ENCODE data around the gene DNAJC19.

The DNAJC19 gene

DNA sequence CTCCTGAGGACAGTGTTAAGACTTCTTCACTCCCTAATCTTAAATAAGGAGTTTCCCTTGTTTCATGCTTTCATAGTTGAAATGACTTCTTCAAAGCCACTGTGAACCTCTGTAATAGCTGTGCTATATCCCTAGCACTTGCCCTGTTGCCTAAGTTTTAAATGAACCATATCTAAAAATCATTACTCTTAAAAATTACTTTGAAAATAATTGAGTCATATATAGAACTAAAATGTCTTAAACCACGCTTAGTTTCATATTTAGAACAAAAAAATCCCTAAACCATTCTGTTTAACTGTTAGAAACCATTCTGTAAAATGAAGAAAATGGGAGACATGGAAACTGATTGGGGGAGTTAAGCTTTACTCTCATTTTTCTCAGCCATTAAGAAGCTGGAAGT is 29.8 kb downstream of the DNAJC19 start:
- no peak for DNase-seq

DNA sequence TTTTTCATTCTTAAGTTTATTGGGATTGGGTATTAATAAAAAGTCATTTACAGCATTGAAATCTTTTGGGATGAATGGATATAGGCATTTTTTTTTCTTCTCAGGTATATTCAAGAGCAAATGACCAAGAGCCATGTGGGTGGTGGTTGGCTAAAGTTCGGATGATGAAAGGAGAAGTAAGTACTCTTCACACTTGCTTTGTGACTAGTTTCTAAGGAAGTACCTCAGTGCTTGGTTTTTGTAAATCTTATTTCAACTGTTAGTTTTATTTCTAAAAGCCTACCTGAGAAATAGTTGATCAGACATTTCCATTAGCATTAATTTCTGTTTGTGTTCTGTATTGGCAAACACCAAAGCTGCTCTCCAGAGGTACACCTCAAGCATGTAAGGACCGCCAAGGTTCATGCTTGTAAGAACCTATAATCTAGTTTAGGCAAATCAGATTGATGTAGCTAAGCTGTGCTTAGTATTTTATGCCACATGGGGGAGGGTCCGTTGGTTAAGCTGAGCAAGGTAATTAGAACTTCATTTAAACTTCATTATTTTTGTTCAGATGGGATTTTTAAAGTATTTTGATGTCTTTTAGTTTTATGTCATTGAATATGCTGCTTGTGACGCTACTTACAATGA is 41.7 kb downstream of the DNAJC19 start:
- no peak for DNase-seq

DNA sequence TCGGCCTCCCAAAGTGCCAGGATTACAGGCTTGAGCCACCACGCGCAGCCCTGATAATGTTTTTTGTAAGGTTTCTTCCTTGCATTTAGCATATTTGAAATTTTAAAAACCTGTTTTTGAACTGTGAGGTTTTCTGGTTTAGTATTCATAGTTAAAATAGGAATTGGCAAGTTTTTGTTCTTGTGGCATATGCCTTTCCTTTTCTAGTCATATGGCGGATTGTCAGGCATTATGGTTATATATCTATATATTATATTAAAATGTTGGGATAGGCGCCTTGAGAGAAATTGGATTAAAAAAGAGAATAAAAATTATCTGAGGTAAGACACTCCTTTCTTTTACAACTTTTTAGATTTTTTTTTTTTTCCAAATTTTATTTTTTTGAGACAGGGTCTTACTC is 48.7 kb downstream of the DNAJC19 start:
- DNase-seq, result no peak

DNA sequence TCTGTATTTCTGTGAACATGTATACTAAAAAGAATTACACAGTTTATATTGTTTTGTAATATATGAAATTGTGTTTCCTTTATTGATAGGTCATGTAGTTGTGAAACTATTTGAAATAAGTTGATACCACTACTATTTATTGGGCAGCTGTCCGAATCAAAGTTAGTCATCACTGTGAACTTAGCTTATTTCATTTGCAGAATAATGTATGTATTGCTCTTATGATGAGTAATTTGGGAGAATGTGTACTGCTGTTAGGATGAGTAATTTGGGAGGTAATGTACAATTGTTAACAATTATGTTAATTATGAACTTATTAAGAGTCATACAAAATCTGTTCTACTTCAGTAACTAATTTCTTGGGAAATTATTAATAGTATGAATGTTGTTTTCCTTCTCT is 54.9 kb downstream of the DNAJC19 start:
- DNase-seq, result no peak

Measured in activated gamma-delta T cell (primary cell).